Body of pancreas (tissue), 4 donors: ENCODE results near the gene SERPINB6.

Experiments used
- POLR2A ChIP-seq, 3 donors: fragments of 450-650 bp; IDR thresholded peaks; one replicate each; pipeline ENCODE4 v1.6.1; 2016; ENCODE audit warnings: antibody characterized with exemption in 3 of 3, mild to moderate bottlenecking in 2 of 3
- TF ChIP-seq, protein P1 (sequence below), 7 experiments: fragments of 450-650 bp in 4 of 7; fragments of 200-600 bp in 3 of 7; sonication (generic) in 3 of 7; IDR thresholded peaks; one replicate each; pipeline ENCODE4 v1.5.1; 2016 to 2019; ENCODE audit warnings: antibody characterized with exemption in 7 of 7

DNA sequence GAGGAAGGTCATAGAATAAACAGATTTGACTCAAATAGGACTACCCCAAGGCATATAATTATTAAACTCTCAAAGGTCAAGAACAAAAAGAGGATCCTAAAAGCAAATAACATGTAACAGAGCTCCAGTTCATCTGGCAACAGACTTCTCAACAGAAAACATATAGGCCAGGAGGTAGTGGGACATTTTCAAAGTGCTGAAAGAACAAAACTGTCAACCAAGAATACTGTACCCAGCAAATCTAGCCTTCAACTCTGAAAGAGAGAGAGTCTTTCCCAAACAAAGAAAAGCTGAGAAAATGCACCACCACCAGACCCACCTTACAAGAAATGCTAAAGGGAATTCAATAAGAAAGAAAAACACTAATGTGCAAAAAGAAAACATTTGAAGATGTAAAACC lies 40.2 kb upstream of the SERPINB6 start:
- TF ChIP-seq, protein P1, sequence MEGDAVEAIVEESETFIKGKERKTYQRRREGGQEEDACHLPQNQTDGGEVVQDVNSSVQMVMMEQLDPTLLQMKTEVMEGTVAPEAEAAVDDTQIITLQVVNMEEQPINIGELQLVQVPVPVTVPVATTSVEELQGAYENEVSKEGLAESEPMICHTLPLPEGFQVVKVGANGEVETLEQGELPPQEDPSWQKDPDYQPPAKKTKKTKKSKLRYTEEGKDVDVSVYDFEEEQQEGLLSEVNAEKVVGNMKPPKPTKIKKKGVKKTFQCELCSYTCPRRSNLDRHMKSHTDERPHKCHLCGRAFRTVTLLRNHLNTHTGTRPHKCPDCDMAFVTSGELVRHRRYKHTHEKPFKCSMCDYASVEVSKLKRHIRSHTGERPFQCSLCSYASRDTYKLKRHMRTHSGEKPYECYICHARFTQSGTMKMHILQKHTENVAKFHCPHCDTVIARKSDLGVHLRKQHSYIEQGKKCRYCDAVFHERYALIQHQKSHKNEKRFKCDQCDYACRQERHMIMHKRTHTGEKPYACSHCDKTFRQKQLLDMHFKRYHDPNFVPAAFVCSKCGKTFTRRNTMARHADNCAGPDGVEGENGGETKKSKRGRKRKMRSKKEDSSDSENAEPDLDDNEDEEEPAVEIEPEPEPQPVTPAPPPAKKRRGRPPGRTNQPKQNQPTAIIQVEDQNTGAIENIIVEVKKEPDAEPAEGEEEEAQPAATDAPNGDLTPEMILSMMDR (IDR thresholded peaks at IDR 0.05): no peak
- TF ChIP-seq POLR2A (IDR thresholded peaks at IDR 0.05): no peak
